Measurements from ENCODE around the gene MARS1.

The MARS1 gene

DNA sequence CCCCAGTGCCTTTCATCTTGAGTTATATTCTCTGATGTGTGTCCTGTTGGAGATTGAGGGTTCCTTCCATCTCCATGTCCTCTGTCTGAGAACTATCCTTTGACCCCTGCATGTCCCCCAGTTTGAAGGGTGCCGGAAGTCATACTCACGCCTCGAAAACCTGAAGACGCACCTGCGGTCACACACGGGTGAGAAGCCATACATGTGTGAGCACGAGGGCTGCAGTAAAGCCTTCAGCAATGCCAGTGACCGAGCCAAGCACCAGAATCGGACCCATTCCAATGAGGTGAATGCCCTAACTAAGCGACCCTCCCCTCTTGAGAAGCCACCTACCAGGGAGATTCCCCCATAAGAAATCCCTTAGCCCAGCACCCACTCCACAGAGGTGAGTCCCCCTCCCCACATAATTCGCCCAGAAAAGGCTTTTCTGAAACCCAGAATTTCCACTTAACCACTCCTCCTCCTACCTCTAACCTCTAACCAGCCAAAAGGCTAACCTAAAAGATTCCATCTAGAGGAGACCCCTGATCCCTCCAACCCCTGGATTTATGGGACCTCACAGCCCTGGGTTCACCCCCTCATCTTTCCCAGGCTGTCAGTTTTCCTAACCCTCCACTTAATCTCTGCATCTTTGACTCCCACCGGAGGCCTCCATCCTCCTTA is 20.5 kb upstream of the MARS1 start:
- TF ChIP-seq, protein P1, sequence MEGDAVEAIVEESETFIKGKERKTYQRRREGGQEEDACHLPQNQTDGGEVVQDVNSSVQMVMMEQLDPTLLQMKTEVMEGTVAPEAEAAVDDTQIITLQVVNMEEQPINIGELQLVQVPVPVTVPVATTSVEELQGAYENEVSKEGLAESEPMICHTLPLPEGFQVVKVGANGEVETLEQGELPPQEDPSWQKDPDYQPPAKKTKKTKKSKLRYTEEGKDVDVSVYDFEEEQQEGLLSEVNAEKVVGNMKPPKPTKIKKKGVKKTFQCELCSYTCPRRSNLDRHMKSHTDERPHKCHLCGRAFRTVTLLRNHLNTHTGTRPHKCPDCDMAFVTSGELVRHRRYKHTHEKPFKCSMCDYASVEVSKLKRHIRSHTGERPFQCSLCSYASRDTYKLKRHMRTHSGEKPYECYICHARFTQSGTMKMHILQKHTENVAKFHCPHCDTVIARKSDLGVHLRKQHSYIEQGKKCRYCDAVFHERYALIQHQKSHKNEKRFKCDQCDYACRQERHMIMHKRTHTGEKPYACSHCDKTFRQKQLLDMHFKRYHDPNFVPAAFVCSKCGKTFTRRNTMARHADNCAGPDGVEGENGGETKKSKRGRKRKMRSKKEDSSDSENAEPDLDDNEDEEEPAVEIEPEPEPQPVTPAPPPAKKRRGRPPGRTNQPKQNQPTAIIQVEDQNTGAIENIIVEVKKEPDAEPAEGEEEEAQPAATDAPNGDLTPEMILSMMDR (IDR thresholded peaks at IDR 0.05; ENCODE audit: insufficient read depth, low read depth, low read length, missing control alignments) = no peak
- no peak overlapping the region for H3K4me3 ChIP-seq (ENCODE audit: low read length)
- no peak for DNase-seq (ENCODE audit: low read depth)

DNA sequence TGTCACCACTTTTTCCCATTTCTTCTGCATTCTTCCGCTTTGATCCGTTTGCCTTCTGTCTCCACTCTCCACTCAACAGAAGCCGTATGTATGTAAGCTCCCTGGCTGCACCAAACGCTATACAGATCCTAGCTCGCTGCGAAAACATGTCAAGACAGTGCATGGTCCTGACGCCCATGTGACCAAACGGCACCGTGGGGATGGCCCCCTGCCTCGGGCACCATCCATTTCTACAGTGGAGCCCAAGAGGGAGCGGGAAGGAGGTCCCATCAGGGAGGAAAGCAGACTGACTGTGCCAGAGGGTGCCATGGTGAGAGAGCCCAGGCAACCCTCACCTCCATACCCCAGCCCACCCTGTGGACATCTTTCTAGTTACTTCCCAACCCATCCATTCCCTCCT is 20.0 kb upstream of the MARS1 start:
- no peak overlapping the region for H3K4me3 ChIP-seq (ENCODE audit: low read length)

DNA sequence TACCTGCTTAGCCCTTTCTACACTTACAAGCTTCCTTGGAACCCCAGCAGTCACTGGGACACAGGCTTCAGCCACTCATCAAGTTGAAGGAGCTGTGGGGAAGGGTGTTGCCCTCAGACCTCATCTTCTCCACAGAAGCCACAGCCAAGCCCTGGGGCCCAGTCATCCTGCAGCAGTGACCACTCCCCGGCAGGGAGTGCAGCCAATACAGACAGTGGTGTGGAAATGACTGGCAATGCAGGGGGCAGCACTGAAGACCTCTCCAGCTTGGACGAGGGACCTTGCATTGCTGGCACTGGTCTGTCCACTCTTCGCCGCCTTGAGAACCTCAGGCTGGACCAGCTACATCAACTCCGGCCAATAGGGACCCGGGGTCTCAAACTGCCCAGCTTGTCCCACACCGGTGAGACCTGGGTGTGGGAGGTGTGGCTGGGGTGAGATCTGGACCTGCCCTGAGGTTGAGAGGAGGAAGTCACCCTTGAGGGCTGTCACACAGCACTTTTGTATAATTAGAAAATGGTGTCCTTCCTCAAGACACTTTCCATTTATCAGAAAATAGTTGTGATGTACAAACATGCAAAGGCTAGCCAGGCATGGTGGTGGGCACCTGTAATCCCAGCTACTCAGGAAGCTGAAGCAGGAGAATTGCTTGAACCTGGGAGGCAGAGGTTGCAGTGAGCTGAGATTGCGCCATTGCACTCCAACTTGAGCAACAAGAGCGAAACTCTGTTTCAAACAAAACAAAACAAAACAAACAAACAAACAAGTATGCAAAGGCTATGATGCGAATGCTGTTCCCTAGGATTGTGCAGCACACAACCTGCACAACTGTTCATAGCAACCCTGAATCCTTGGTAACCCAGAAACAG is 18.3 kb upstream of the MARS1 start:
- TF ChIP-seq, protein P1 (IDR thresholded peaks at IDR 0.05; ENCODE audit: insufficient read depth, low read depth, low read length, missing control alignments) = no peak
- no peak for DNase-seq (ENCODE audit: low read depth)
- no peak overlapping the region for H3K4me3 ChIP-seq (ENCODE audit: low read length)

More for the DNA sequence above, 20.0 kb upstream of the MARS1 start:
- TF ChIP-seq, protein P1 (IDR thresholded peaks at IDR 0.05; ENCODE audit: insufficient read depth, low read depth, low read length, missing control alignments) = no peak
- no peak for DNase-seq (ENCODE audit: low read depth)

DNA sequence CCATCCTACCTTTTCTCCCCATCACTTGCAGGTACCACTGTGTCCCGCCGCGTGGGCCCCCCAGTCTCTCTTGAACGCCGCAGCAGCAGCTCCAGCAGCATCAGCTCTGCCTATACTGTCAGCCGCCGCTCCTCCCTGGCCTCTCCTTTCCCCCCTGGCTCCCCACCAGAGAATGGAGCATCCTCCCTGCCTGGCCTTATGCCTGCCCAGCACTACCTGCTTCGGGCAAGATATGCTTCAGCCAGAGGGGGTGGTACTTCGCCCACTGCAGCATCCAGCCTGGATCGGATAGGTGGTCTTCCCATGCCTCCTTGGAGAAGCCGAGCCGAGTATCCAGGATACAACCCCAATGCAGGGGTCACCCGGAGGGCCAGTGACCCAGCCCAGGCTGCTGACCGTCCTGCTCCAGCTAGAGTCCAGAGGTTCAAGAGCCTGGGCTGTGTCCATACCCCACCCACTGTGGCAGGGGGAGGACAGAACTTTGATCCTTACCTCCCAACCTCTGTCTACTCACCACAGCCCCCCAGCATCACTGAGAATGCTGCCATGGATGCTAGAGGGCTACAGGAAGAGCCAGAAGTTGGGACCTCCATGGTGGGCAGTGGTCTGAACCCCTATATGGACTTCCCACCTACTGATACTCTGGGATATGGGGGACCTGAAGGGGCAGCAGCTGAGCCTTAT is 17.4 kb upstream of the MARS1 start:
- no peak for DNase-seq (ENCODE audit: low read depth)
- no peak overlapping the region for H3K4me3 ChIP-seq (ENCODE audit: low read length)
- TF ChIP-seq, protein P1 (IDR thresholded peaks at IDR 0.05; ENCODE audit: insufficient read depth, low read depth, low read length, missing control alignments) = no peak

DNA sequence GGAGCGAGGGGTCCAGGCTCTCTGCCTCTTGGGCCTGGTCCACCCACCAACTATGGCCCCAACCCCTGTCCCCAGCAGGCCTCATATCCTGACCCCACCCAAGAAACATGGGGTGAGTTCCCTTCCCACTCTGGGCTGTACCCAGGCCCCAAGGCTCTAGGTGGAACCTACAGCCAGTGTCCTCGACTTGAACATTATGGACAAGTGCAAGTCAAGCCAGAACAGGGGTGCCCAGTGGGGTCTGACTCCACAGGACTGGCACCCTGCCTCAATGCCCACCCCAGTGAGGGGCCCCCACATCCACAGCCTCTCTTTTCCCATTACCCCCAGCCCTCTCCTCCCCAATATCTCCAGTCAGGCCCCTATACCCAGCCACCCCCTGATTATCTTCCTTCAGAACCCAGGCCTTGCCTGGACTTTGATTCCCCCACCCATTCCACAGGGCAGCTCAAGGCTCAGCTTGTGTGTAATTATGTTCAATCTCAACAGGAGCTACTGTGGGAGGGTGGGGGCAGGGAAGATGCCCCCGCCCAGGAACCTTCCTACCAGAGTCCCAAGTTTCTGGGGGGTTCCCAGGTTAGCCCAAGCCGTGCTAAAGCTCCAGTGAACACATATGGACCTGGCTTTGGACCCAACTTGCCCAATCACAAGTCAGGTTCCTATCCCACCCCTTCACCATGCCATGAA is 16.8 kb upstream of the MARS1 start:
- TF ChIP-seq, protein P1 (IDR thresholded peaks at IDR 0.05; ENCODE audit: insufficient read depth, low read depth, low read length, missing control alignments) = no peak
- no peak for DNase-seq (ENCODE audit: low read depth)
- no peak overlapping the region for H3K4me3 ChIP-seq (ENCODE audit: low read length)

DNA sequence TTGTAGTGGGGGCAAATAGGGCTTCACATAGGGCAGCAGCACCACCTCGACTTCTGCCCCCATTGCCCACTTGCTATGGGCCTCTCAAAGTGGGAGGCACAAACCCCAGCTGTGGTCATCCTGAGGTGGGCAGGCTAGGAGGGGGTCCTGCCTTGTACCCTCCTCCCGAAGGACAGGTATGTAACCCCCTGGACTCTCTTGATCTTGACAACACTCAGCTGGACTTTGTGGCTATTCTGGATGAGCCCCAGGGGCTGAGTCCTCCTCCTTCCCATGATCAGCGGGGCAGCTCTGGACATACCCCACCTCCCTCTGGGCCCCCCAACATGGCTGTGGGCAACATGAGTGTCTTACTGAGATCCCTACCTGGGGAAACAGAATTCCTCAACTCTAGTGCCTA is 16.2 kb upstream of the MARS1 start:
- TF ChIP-seq, protein P1 (IDR thresholded peaks at IDR 0.05; ENCODE audit: insufficient read depth, low read depth, low read length, missing control alignments) = no peak
- no peak overlapping the region for H3K4me3 ChIP-seq (ENCODE audit: low read length)
- no peak for DNase-seq (ENCODE audit: low read depth)
